SK-N-SH (cell line): Measurements from ENCODE around the gene CD164L2. TPM values are rescaled to one million over a fixed set of nuclear protein-coding genes. Genes with fewer than 3 reads are reported as not detected.

Source experiments
- CHD2 ChIP-seq: fragments of 150-350 bp; IDR thresholded peaks from 2 replicates; pipeline ENCODE4 v1.6.1; 2018; ENCODE audit warnings: low read length; ENCODE audit not compliant: partially characterized antibody
- EP300 ChIP-seq, 2 experiments: IDR thresholded peaks; 2 replicates each; pipeline versions ENCODE4 v1.4.0 to v1.6.1; 2012; ENCODE audit warnings: borderline replicate concordance in 1 of 2, low read depth in 1 of 2, low read length in 1 of 2
- EZH2phosphoT487 ChIP-seq: fragments of 200-600 bp; sonication (generic); IDR thresholded peaks from 2 replicates; pipeline ENCODE4 v1.6.1; 2017; ENCODE audit warnings: low read depth, mixed run types, mild to moderate bottlenecking, antibody characterized with exemption, moderate library complexity, borderline replicate concordance
- FOSL2 ChIP-seq: IDR thresholded peaks from 2 replicates; pipeline ENCODE4 v1.4.0; 2012; ENCODE audit warnings: low read depth, mild to moderate bottlenecking, moderate library complexity, borderline replicate concordance
- FOXJ3 ChIP-seq: sonication (generic); formaldehyde crosslinking; IDR thresholded peaks from 2 replicates; pipeline ENCODE4 v1.5.1; 2020; ENCODE audit warnings: mild to moderate bottlenecking, missing genetic modification reagents
- FOXM1 ChIP-seq: IDR thresholded peaks from 2 replicates; pipeline ENCODE4 v1.4.0; 2012; ENCODE audit warnings: low read depth, mild to moderate bottlenecking
- GABPA ChIP-seq: IDR thresholded peaks from 2 replicates; pipeline ENCODE4 v1.4.0; 2012; ENCODE audit warnings: low read depth, mild to moderate bottlenecking
- GATA2 ChIP-seq: sonication (generic); formaldehyde crosslinking; IDR thresholded peaks from 2 replicates; pipeline ENCODE4 v1.5.0; 2020; ENCODE audit warnings: mild to moderate bottlenecking, missing genetic modification reagents
- IRF3 ChIP-seq: fragments of 150-350 bp; IDR thresholded peaks from 2 replicates; pipeline ENCODE4 v1.6.1; 2016; ENCODE audit warnings: mild to moderate bottlenecking, low read depth, low read length
- JUND ChIP-seq: IDR thresholded peaks from 2 replicates; pipeline ENCODE4 v1.4.0; 2012
- MXI1 ChIP-seq: IDR thresholded peaks from 2 replicates; pipeline ENCODE4 v1.6.1; 2012; ENCODE audit warnings: mild to moderate bottlenecking, low read depth, low read length, improper control_type of control experiment
- NFIC ChIP-seq: IDR thresholded peaks from 2 replicates; pipeline ENCODE4 v1.4.0; 2012; ENCODE audit warnings: borderline replicate concordance
- NRF1 ChIP-seq: IDR thresholded peaks from 2 replicates; pipeline ENCODE4 v1.6.1; 2012; ENCODE audit warnings: low read depth, mild to moderate bottlenecking, low read length
- PBX3 ChIP-seq: IDR thresholded peaks from 2 replicates; pipeline ENCODE4; 2012
- POLR2AphosphoS5 ChIP-seq: IDR thresholded peaks from 2 replicates; pipeline ENCODE4 v1.6.1; 2012; ENCODE audit warnings: low read depth, low read length
- RCOR1 ChIP-seq: fragments of 150-350 bp; IDR thresholded peaks from 2 replicates; pipeline ENCODE4 v1.6.1; 2017; ENCODE audit warnings: antibody characterized with exemption, low read length
- RXRA ChIP-seq: IDR thresholded peaks from 2 replicates; pipeline ENCODE4 v1.4.0; 2012; ENCODE audit warnings: low read depth, mild to moderate bottlenecking, borderline replicate concordance
- SMC3 ChIP-seq: IDR thresholded peaks from 2 replicates; pipeline ENCODE4 v1.6.1; 2012; ENCODE audit warnings: low read depth, low read length, improper control_type of control experiment
- TAF1 ChIP-seq: IDR thresholded peaks from 2 replicates; pipeline ENCODE4 v1.6.1; 2012; ENCODE audit warnings: low read depth, mild to moderate bottlenecking, low read length, moderate library complexity, borderline replicate concordance
- TCF12 ChIP-seq: IDR thresholded peaks from 2 replicates; pipeline ENCODE4 v1.4.0; 2012
- TEAD4 ChIP-seq: IDR thresholded peaks from 2 replicates; pipeline ENCODE4 v1.4.0; 2012; ENCODE audit warnings: mild to moderate bottlenecking, borderline replicate concordance; ENCODE audit not compliant: insufficient read depth
- USF2 ChIP-seq: fragments of 150-350 bp; IDR thresholded peaks from 2 replicates; pipeline ENCODE4 v1.6.1; 2017; ENCODE audit warnings: antibody characterized with exemption, low read length, low read depth, borderline replicate concordance
- YY1 ChIP-seq: IDR thresholded peaks from 2 replicates; pipeline ENCODE4 v1.4.0; 2012; ENCODE audit warnings: low read depth, mild to moderate bottlenecking
- polyA plus RNA-seq, 3 experiments: library from polyadenylated mRNA; depleted of rRNA; stranded (reverse); fragments of >200 nt; gene quantifications; 2 replicates each; pipeline ENCODE4 v1.2.3, GENCODE V29; 2012

CD164L2 gene
- polyA plus RNA-seq, 1 of the 3 experiments (the other 2 are of a cell fraction): 0.05 TPM

GRCh38 chr1:27392096-27392777, 9.1 kb upstream of the CD164L2 start, which contains the start of gene GPR3 (continued):
- no peak for TF ChIP-seq PBX3
- TF ChIP-seq GATA2 (CRISPR knock-in tag): no peak
- peak; percentile 41; the same call in 1 of the 2 replicates for TF ChIP-seq TAF1
- no peak for TF ChIP-seq YY1
- no peak for TF ChIP-seq FOXJ3 (CRISPR knock-in tag)
- TF ChIP-seq GABPA: no peak
- 0 out of 2 replicates have a peak, but pooled peaks have one; percentile 29 for TF ChIP-seq USF2
- peak; percentile 54; the same call in 1 of the 2 replicates for TF ChIP-seq FOSL2
- TF ChIP-seq SMC3: peak; percentile 61
- no peak; the same call in 1 of the 2 replicates for TF ChIP-seq JUND
- TF ChIP-seq NFIC: no peak
- TF ChIP-seq CHD2: peak; percentile 49
- peak; percentile 86; the same call in 1 of the 2 replicates for TF ChIP-seq MXI1
- TF ChIP-seq POLR2AphosphoS5: no peak
- TF ChIP-seq TEAD4: no peak
- no peak for TF ChIP-seq IRF3
- peak; percentile 58 for TF ChIP-seq NRF1
- TF ChIP-seq EZH2phosphoT487: no peak
- TF ChIP-seq TCF12: no peak
- peak; percentile 58; the same call in 1 of the 2 replicates for TF ChIP-seq FOXM1
- no peak for TF ChIP-seq RXRA
- TF ChIP-seq EP300 (IDR thresholded peaks at IDR 0.05; ENCODE audit: borderline replicate concordance in 1 of 2, low read depth in 1 of 2, low read length in 1 of 2): no peak
- 0 out of 2 replicates have a peak, but pooled peaks have one; percentile 10 for TF ChIP-seq RCOR1
